Activated naive CD4-positive, alpha-beta T cell (primary cell): Measurements from ENCODE around the gene ARRDC5.
A peak's percentile ranks its signal among the peaks of the same experiment; 100 is the strongest.
"Not testable (repeated sequence)": the region's sequence is repeated elsewhere in the genome, so short reads cannot be mapped to it uniquely, and the experiment has no call there.

Experiments used
- DNase-seq, 4 experiments: peaks; one replicate each; lab custom pipeline; 2025; lab: John Stamatoyannopoulos, UW

Gene ARRDC5

GRCh38 chr19:4868286-4868834, 34.3 kb downstream of the ARRDC5 start:
- DNase-seq = no peak

- peak; percentile 70 to 86 (median 84) for DNase-seq
Measured at GRCh38 chr19:4867534-4868285, 35.0 kb downstream of the ARRDC5 start, which contains the start of gene PLIN3. TSS of gene PLIN3 (minus strand) at chr19:4867667. CDS start at chr19:4861394, 6,273 bp downstream.

- DNase-seq = peak in 1 of 4 experiments; percentile 39
Measured at GRCh38 chr19:4866595-4867424, 35.9 kb downstream of the ARRDC5 start.

GRCh38 chr19:4861147-4861546, 41.5 kb downstream of the ARRDC5 start:
- DNase-seq = no peak

GRCh38 chr19:4859697-4860096, 43.0 kb downstream of the ARRDC5 start:
- no peak for DNase-seq

GRCh38 chr19:4856468-4856867, 46.2 kb downstream of the ARRDC5 start:
- DNase-seq = not testable (repeated sequence)

GRCh38 chr19:4853506-4853905, 49.2 kb downstream of the ARRDC5 start:
- DNase-seq = not testable (repeated sequence)

- DNase-seq = no peak
Measured at GRCh38 chr19:4852484-4852883, 50.2 kb downstream of the ARRDC5 start.

GRCh38 chr19:4851551-4852290, 51.0 kb downstream of the ARRDC5 start:
- peak; percentile 59 to 69 (median 68) for DNase-seq

GRCh38 chr19:4849019-4849418, 53.7 kb downstream of the ARRDC5 start:
- no peak for DNase-seq

GRCh38 chr19:4847190-4847973, 55.3 kb downstream of the ARRDC5 start:
- DNase-seq = no peak

- DNase-seq = not testable (repeated sequence)
Measured at GRCh38 chr19:4845975-4846374, 56.7 kb downstream of the ARRDC5 start.

GRCh38 chr19:4844348-4845179, 58.1 kb downstream of the ARRDC5 start:
- DNase-seq = no peak

GRCh38 chr19:4843647-4843965, 59.1 kb downstream of the ARRDC5 start:
- no peak for DNase-seq
